H1 (cell line): ENCODE results near the gene OR6C65. TPM values are rescaled to one million over a fixed set of nuclear protein-coding genes. Genes with fewer than 3 reads are reported as not detected.

ENCODE experiments used
- CTCF ChIA-PET: fragments of 300-600 bp; sonication (Branson Sonifier 250); formaldehyde crosslinking; loops from one replicate; lab custom pipeline; 2021; ENCODE audit not compliant: partially characterized antibody; lab: Charles Lee
- POLR2A ChIA-PET: fragments of 300-600 bp; sonication (Branson Sonifier 250); formaldehyde crosslinking; loops from one replicate; lab custom pipeline; 2021; ENCODE audit warnings: inconsistent platforms; ENCODE audit not compliant: partially characterized antibody; lab: Charles Lee
- DNase-seq, 2 experiments: peaks; one replicate each; pipeline versions ENCODE4 v3.0.0 to v3.0.0-alpha.2; 2010 to 2022; ENCODE audit warnings: low spot score in 2 of 2, low read depth in 1 of 2, mixed read lengths in 1 of 2
- FAIRE-seq: peaks from 2 replicates; lab custom pipeline; 2011; peaks lifted over from hg19 to GRCh38; lab: Jason Lieb, UNC
- H2AFZ ChIP-seq: 2 replicates; pipeline ENCODE4 v1.8.1; 2012; ENCODE audit warnings: low read length, inconsistent platforms
- H2AK5ac ChIP-seq: 2 replicates; pipeline ENCODE4 v1.6.1; 2013; ENCODE audit warnings: low read depth, low read length
- H2BK120ac ChIP-seq: replicated peaks from 2 replicates; pipeline ENCODE3; 2013; ENCODE audit warnings: low read depth, low read length, inconsistent platforms
- H2BK12ac ChIP-seq: 2 replicates; pipeline ENCODE4 v1.6.1; 2013; ENCODE audit warnings: low read depth, low read length
- H2BK15ac ChIP-seq: 2 replicates; pipeline ENCODE4 v1.6.1; 2013; ENCODE audit warnings: low read length
- H2BK20ac ChIP-seq: 2 replicates; pipeline ENCODE4 v1.6.1; 2013; ENCODE audit warnings: low read length
- H2BK5ac ChIP-seq: 2 replicates; pipeline ENCODE4 v1.6.1; 2013; ENCODE audit warnings: low read depth, low read length
- H3K14ac ChIP-seq: 2 replicates; pipeline ENCODE4 v1.6.1; 2013; ENCODE audit warnings: inconsistent platforms; ENCODE audit not compliant: insufficient read length
- H3K18ac ChIP-seq: 2 replicates; pipeline ENCODE4 v1.6.1; 2013; ENCODE audit warnings: low read length; ENCODE audit errors: extremely low read depth
- H3K23ac ChIP-seq: 2 replicates; pipeline ENCODE4 v1.6.1; 2013; ENCODE audit warnings: inconsistent platforms; ENCODE audit not compliant: insufficient read length
- H3K23me2 ChIP-seq: 2 replicates; pipeline ENCODE4 v1.6.1; 2013; ENCODE audit warnings: low read depth, low read length
- H3K27ac ChIP-seq: 2 replicates; pipeline ENCODE4 v1.6.1; 2011; ENCODE audit warnings: low read depth, low read length, inconsistent platforms
- H3K27me3 ChIP-seq, 4 experiments: replicated peaks in 1 of 4; 1 replicate in 1 of 4; 2 replicates in 3 of 4; pipeline versions ENCODE4 v1.6.1 to v1.8.1; 2011 to 2013; ENCODE audit warnings: low read length in 3 of 4, mild to moderate bottlenecking in 3 of 4, inconsistent platforms in 2 of 4, mixed read lengths in 2 of 4, moderate library complexity in 1 of 4; ENCODE audit not compliant: control insufficient read depth in 3 of 4, insufficient read depth in 3 of 4; ENCODE audit errors: extremely low read depth in 1 of 4
- H3K36me3 ChIP-seq, 4 experiments: 2 replicates each; pipeline versions ENCODE4 v1.6.1 to v1.8.1; 2011 to 2013; ENCODE audit warnings: mild to moderate bottlenecking in 4 of 4, low read length in 3 of 4, moderate library complexity in 2 of 4, control low read depth in 1 of 4, inconsistent platforms in 1 of 4; ENCODE audit not compliant: insufficient read depth in 4 of 4, control insufficient read depth in 2 of 4
- H3K4ac ChIP-seq: replicated peaks from 2 replicates; pipeline ENCODE3; 2013; ENCODE audit warnings: low read length, low read depth, mixed read lengths, inconsistent platforms; ENCODE audit not compliant: insufficient read length
- H3K4me1 ChIP-seq, 4 experiments: replicated peaks in 1 of 4; 1 replicate in 1 of 4; 2 replicates in 3 of 4; pipeline versions ENCODE4 v1.6.1 to v1.8.1; 2011 to 2013; ENCODE audit warnings: low read length in 3 of 4, inconsistent platforms in 2 of 4, mixed read lengths in 1 of 4; ENCODE audit not compliant: insufficient read depth in 4 of 4, control insufficient read depth in 3 of 4
- H3K4me2 ChIP-seq, 2 experiments: 2 replicates each; pipeline versions ENCODE4 v1.6.1 to v1.8.1; 2011 to 2013; ENCODE audit warnings: low read depth in 2 of 2, low read length in 2 of 2, control low read depth in 1 of 2, inconsistent platforms in 1 of 2, mild to moderate bottlenecking in 1 of 2; ENCODE audit not compliant: insufficient read depth in 1 of 2
- H3K4me3 ChIP-seq, 4 experiments: fragments of 200-600, 300-600 bp in 1 of 4; sonication (generic), shearing (Covaris generic), sonication (Bioruptor Twin) in 1 of 4; 2 replicates each; pipeline versions ENCODE4 v1.5.1 to v1.8.1; 2011 to 2016; ENCODE audit warnings: low read length in 4 of 4, low read depth in 3 of 4, control low read depth in 2 of 4, inconsistent platforms in 2 of 4, mild to moderate bottlenecking in 2 of 4, mixed read lengths in 1 of 4, moderate library complexity in 1 of 4; ENCODE audit not compliant: insufficient read depth in 2 of 4; ENCODE audit errors: extremely low read depth in 1 of 4
- H3K56ac ChIP-seq: replicated peaks from 2 replicates; pipeline ENCODE3; 2013; ENCODE audit warnings: low read depth, mild to moderate bottlenecking, mixed read lengths, low read length, inconsistent platforms; ENCODE audit not compliant: insufficient read length
- H3K79me1 ChIP-seq: 2 replicates; pipeline ENCODE4 v1.6.1; 2013; ENCODE audit warnings: low read depth, low read length, control low read depth
- H3K79me2 ChIP-seq, 2 experiments: 2 replicates each; pipeline versions ENCODE4 v1.6.1 to v1.8.1; 2012 to 2013; ENCODE audit warnings: low read length in 2 of 2, mild to moderate bottlenecking in 2 of 2, inconsistent platforms in 1 of 2; ENCODE audit not compliant: insufficient read depth in 2 of 2, control insufficient read depth in 1 of 2
- H3K9ac ChIP-seq, 4 experiments: replicated peaks in 1 of 4; 1 replicate in 1 of 4; 2 replicates in 3 of 4; pipeline versions ENCODE4 v1.6.1 to v1.8.1; 2011 to 2013; ENCODE audit warnings: low read depth in 3 of 4, low read length in 3 of 4, control low read depth in 2 of 4, mild to moderate bottlenecking in 2 of 4, moderate library complexity in 2 of 4, inconsistent platforms in 1 of 4; ENCODE audit errors: extremely low read depth in 1 of 4
- H3K9me3 ChIP-seq, 2 experiments: 2 replicates each; pipeline versions ENCODE4 v1.6.1 to v1.8.1; 2012 to 2013; ENCODE audit warnings: mild to moderate bottlenecking in 2 of 2, moderate library complexity in 2 of 2, control low read depth in 1 of 2, inconsistent platforms in 1 of 2, low read depth in 1 of 2, low read length in 1 of 2, mixed read lengths in 1 of 2; ENCODE audit not compliant: insufficient read depth in 2 of 2
- H4K20me1 ChIP-seq, 2 experiments: replicated peaks in 1 of 2; 2 replicates each; pipeline versions ENCODE3 to v1.8.1; 2011 to 2013; ENCODE audit warnings: inconsistent platforms in 2 of 2, low read length in 2 of 2, mild to moderate bottlenecking in 1 of 2; ENCODE audit not compliant: insufficient read depth in 2 of 2, control insufficient read depth in 1 of 2
- H4K5ac ChIP-seq: 2 replicates; pipeline ENCODE4 v1.6.1; 2013; ENCODE audit warnings: low read length, low read depth, mixed read lengths, inconsistent platforms; ENCODE audit not compliant: insufficient read length
- H4K8ac ChIP-seq: 2 replicates; pipeline ENCODE4 v1.8.0; 2013; ENCODE audit warnings: mild to moderate bottlenecking, moderate library complexity, low read length, inconsistent platforms; ENCODE audit not compliant: insufficient read depth; ENCODE audit errors: extremely low read depth
- H4K91ac ChIP-seq: replicated peaks from 2 replicates; pipeline ENCODE3; 2013; ENCODE audit warnings: low read length, mixed read lengths, inconsistent platforms; ENCODE audit not compliant: insufficient read length
- ASH2L ChIP-seq: fragments of 200-600, 300-600 bp; sonication (generic); IDR thresholded peaks from one replicate; pipeline ENCODE4 v1.7.1; 2017; ENCODE audit warnings: low read length
- BCL11A ChIP-seq, 2 experiments: IDR thresholded peaks; one replicate each; pipeline ENCODE4 v1.6.1; 2011; ENCODE audit warnings: low read depth in 2 of 2, low read length in 2 of 2, mild to moderate bottlenecking in 2 of 2
- CBX5 ChIP-seq: fragments of 300-800, 300-1000 bp; sonication (generic); IDR thresholded peaks from 2 replicates; pipeline ENCODE4 v1.7.1; 2016; ENCODE audit warnings: antibody characterized with exemption, low read length, low read depth
- GTF2F1 ChIP-seq: IDR thresholded peaks from 2 replicates; pipeline ENCODE4 v1.6.1; 2012; ENCODE audit warnings: low read depth, low read length, improper control_type of control experiment, borderline replicate concordance
- HDAC6 ChIP-seq: IDR thresholded peaks from one replicate; pipeline ENCODE4 v1.7.1; 2012; ENCODE audit warnings: low read depth, mild to moderate bottlenecking, inconsistent platforms, low read length, moderate library complexity
- JUN ChIP-seq: IDR thresholded peaks from 2 replicates; pipeline ENCODE4 v1.6.1; 2011; ENCODE audit warnings: low read depth, mild to moderate bottlenecking, improper control_type of control experiment, low read length
- KDM1A ChIP-seq: fragments of 200-600, 300-600 bp; sonication (generic); IDR thresholded peaks from 2 replicates; pipeline ENCODE4 v1.7.1; 2016; ENCODE audit warnings: mild to moderate bottlenecking, low read length, borderline replicate concordance
- PHF8 ChIP-seq: fragments of 200-600 bp; sonication (generic); conservative IDR thresholded peaks from 2 replicates; pipeline ENCODE4 v1.7.1; 2012; ENCODE audit warnings: low read depth, mild to moderate bottlenecking, inconsistent platforms, low read length, moderate library complexity
- RAD21 ChIP-seq, 2 experiments: IDR thresholded peaks in 1 of 2; conservative IDR thresholded peaks in 1 of 2; 2 replicates each; pipeline ENCODE4 v1.6.1; 2011; ENCODE audit warnings: low read depth in 2 of 2, low read length in 2 of 2, improper control_type of control experiment in 1 of 2, inconsistent platforms in 1 of 2, mild to moderate bottlenecking in 1 of 2, moderate library complexity in 1 of 2
- RNF2 ChIP-seq: fragments of 200-900, 300-1000 bp; sonication (generic); IDR thresholded peaks from 2 replicates; pipeline ENCODE4 v1.7.1; 2016; ENCODE audit warnings: borderline replicate concordance, low read depth, mild to moderate bottlenecking, antibody characterized with exemption, low read length; ENCODE audit not compliant: poor library complexity, severe bottlenecking; ENCODE audit errors: missing control alignments
- TAF1 ChIP-seq: IDR thresholded peaks from 2 replicates; pipeline ENCODE4 v1.6.1; 2011; ENCODE audit warnings: mild to moderate bottlenecking, low read depth, low read length
- YY1 ChIP-seq: IDR thresholded peaks from 2 replicates; pipeline ENCODE4 v1.6.1; 2011; ENCODE audit warnings: low read depth, mild to moderate bottlenecking, low read length
- WGBS, 2 experiments: shearing (Covaris generic) in 1 of 2; methylation state at CpG; one replicate each; pipeline versions ENCODE4 v1.1.6 to v1.1.7; 2013 to 2015; ENCODE audit warnings: low lambda C conversion rate in 2 of 2, mixed read lengths in 2 of 2, inconsistent platforms in 1 of 2, low coverage in 1 of 2, missing lambda C conversion rate in 1 of 2; ENCODE audit not compliant: insufficient replicate concordance in 2 of 2, insufficient coverage in 1 of 2, insufficient read length in 1 of 2; ENCODE audit errors: extremely low coverage in 1 of 2, missing lambda C conversion rate in 1 of 2; 5-methylcytosine and 5-hydroxymethylcytosine counted together
- long read RNA-seq, 2 experiments: library from RNA in 1 of 2; library from capped mRNA in 1 of 2; stranded (forward); transcript quantifications; one replicate each; pipeline ENCODE4 v2.0.0, GENCODE V29; 2021; ENCODE audit warnings: inconsistent platforms in 1 of 2
- polyA minus RNA-seq, 3 experiments: library from RNA; depleted of rRNA, polyadenylated mRNA; stranded (reverse); fragments of >200 nt; gene quantifications; 1 replicate in 2 of 3; 2 replicates in 1 of 3; pipeline ENCODE4 v1.2.3, GENCODE V29; 2011
- polyA plus RNA-seq, 7 experiments: library from polyadenylated mRNA; depleted of rRNA in 3 of 7; stranded (reverse) in 5 of 7; unstranded in 2 of 7; fragments of >200 nt in 5 of 7; fragments of 200-250 nt in 2 of 7; gene quantifications; 1 replicate in 5 of 7; 2 replicates in 1 of 7; 4 replicates in 1 of 7; pipeline versions ENCODE4 v1.2.1 to v1.2.3, GENCODE V29; 2011 to 2013; ENCODE audit warnings: missing spikeins in 2 of 7, mixed read lengths in 2 of 7
- total RNA-seq: library from RNA; stranded (reverse); fragmentation: NEBNext Ultra II Directional; extraction: Animal tissue kit (Norgen Biotek cat#: 25700); gene quantifications from 2 replicates; pipeline ENCODE4 v1.2.1, GENCODE V29; 2021

OR6C65 gene
- total RNA-seq (not detected in 2 replicates), polyA plus RNA-seq (2011; rRNA removed) (not detected in 2 replicates), polyA minus RNA-seq (2011; rRNA and poly(A)+ RNA removed) (not detected in 2 replicates)
- polyA plus RNA-seq (2011; cell fraction: cytosol; rRNA removed), result not detected
- not detected for polyA plus RNA-seq (2011; cell fraction: nucleus; rRNA removed)
- polyA plus RNA-seq (2012, experiment 1 of 2), result not detected in 4 replicates
- not detected for polyA plus RNA-seq (2012, experiment 2 of 2)
- not detected for polyA plus RNA-seq (2013, experiment 1 of 2)
- not detected for polyA plus RNA-seq (2013, experiment 2 of 2)
- not detected for polyA minus RNA-seq (2011; cell fraction: cytosol; rRNA and poly(A)+ RNA removed)
- polyA minus RNA-seq (2011; cell fraction: nucleus; rRNA and poly(A)+ RNA removed), result not detected
- long read RNA-seq, experiment 1, result 0 reads
- long read RNA-seq, experiment 2, result 0 reads

DNA sequence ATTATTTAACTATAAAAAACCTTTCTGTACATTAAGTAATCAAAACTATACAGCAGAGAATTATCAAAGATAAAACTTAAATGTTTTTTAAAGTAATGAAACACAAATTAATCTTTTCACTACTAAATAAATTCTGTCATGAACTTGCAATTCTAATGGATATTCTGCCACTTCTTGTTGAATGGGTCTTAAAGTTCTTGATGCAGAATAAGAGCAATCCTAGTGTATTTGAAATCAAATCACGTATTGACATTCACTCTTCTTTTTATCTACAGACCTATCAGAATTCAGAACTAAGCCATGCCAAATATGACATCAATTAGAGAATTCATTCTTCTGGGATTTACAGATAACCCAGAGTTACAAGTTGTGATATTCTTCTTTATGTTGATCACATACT is at the start of gene OR6C65:
Gene OR6C65, plus strand, starts transcription at position 301 of the 400 bp plus-strand sequence. Its CDS starts 0 bp downstream, at position 301.
- WGBS, 2 experiments, result 88% methylated on average over 1 of the region's 1 CpG; no CpG with 5 or more reads in 1 of the 2 experiments
- Histone ChIP-seq H3K4ac (no peak within 1 kb of the TSS), H3K23ac (no peak within 1 kb of the TSS), H3K27ac (no peak within 1 kb of the TSS), H4K8ac (no peak within 1 kb of the TSS), H2AK5ac (no peak within 1 kb of the TSS), H3K4me1 (no peaks in the 10 kb centered on the region), H2AFZ (0 out of 2 replicates have a peak within 1 kb of the TSS, but pooled peaks have one; percentile 50), H3K14ac (no peak within 1 kb of the TSS), H3K9ac (no peak within 1 kb of the TSS), H2BK20ac (no peak within 1 kb of the TSS), H3K36me3 (no peaks in the 10 kb centered on the region), H2BK15ac (no peak within 1 kb of the TSS), H3K27me3 (no peaks in the 10 kb centered on the region), H4K91ac (no peak within 1 kb of the TSS), H3K9me3 (no peaks in the 10 kb centered on the region), H3K23me2 (no peaks in the 10 kb centered on the region), H3K18ac (no peak within 1 kb of the TSS), H4K20me1 (no peaks in the 10 kb centered on the region), H3K79me1 (no peaks in the 10 kb centered on the region), H2BK12ac (no peak within 1 kb of the TSS), H3K56ac (no peak within 1 kb of the TSS), H3K4me2 (no peak within 1 kb of the TSS), H2BK5ac (no peak within 1 kb of the TSS), H2BK120ac (no peak within 1 kb of the TSS), H3K4me3 (no peak within 1 kb of the TSS), H4K5ac (no peak within 1 kb of the TSS), H3K79me2 (no peaks in the 10 kb centered on the region)
- POLR2A ChIA-PET, result no interaction called here
- DNase-seq (no peak), FAIRE-seq (peak; percentile 55)
- CTCF ChIA-PET, result no interaction called here
- TF ChIP-seq ASH2L, result no peak
- TF ChIP-seq RNF2, result no peak
- TF ChIP-seq HDAC6, result no peak
- TF ChIP-seq GTF2F1, result no peak
- no peak for TF ChIP-seq JUN
- no peak for TF ChIP-seq KDM1A
- no peak for TF ChIP-seq PHF8
- no peak for TF ChIP-seq BCL11A (IDR thresholded peaks at IDR 0.05; ENCODE audit: low read depth in 2 of 2, low read length in 2 of 2)
- TF ChIP-seq TAF1, result no peak
- TF ChIP-seq RAD21 (IDR thresholded peaks at IDR 0.05 in 1 of 2, conservative IDR thresholded peaks at IDR 0.05 in 1 of 2; ENCODE audit: low read depth in 2 of 2, low read length in 2 of 2), result no peak
- no peak for TF ChIP-seq YY1
- TF ChIP-seq CBX5, result no peak
